Skin epidermis (tissue), 12 donors: ENCODE data around the gene HECTD1.
"Not testable (repeated sequence)": the region's sequence is repeated elsewhere in the genome, so short reads cannot be mapped to it uniquely, and the experiment has no call there.

Source experiments
- H3K27ac ChIP-seq, 21 experiments: fragments of 200-600 bp; sonication (generic) in 11 of 21; one replicate each; pipeline ENCODE4 v1.5.0; 2020; ENCODE audit warnings: mild to moderate bottlenecking in 3 of 21, inconsistent platforms in 2 of 21, moderate library complexity in 2 of 21
- H3K4me3 ChIP-seq, 7 experiments: fragments of 200-600 bp; sonication (generic) in 2 of 7; one replicate each; pipeline ENCODE4 v1.5.0; 2020; ENCODE audit warnings: inconsistent platforms in 2 of 7, mild to moderate bottlenecking in 2 of 7, moderate library complexity in 1 of 7

The HECTD1 gene

DNA sequence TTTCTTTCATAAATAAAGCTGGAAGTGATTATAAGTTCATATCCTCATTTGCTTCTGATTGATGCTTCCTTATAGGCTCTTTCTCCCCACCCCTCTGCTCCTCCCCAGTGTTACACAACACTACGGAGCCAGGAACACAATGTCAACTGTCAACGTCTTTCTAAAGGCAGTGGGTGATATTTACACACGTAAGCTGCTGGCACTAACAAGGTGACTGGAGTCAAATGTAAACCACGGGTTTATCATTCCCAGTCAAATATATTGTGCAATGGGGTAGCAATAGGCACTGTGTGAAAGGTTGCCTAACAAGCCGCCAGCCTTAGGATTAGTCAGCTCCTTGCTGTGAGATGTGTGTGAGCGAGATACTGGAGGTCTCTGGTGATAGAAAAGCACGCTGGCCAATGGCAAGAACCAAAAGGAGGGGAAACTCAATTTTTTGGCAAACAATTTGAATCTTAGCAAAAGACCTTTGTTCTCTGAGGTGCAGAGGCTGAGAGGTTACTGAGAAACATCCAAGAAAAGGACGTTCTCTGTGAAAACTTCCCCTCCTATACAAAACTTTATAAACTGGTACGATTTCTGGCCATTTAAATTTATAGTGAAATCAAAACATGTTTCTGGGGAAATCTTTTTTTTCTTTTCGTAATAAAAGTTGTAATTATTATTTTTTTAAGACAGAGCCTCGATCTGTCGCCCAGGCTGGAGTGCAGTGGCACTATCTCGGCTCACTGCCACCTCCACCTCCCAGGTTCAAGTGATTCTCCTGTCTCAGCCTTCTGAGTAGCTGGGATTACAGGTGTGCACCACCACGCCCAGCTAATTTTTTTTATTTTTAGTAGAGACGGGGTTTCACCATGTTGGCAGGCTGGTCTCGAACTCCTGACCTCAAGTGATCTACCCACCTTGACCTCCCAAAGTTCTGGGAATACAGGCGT lies 22.3 kb upstream of the HECTD1 start:
- Histone ChIP-seq H3K4me3 (peak overlapping the region in 2 of 7 experiments; percentile 12 to 13), H3K27ac (peak overlapping the region in 10 of 21 experiments; percentile 2 to 59 (median 24))

DNA sequence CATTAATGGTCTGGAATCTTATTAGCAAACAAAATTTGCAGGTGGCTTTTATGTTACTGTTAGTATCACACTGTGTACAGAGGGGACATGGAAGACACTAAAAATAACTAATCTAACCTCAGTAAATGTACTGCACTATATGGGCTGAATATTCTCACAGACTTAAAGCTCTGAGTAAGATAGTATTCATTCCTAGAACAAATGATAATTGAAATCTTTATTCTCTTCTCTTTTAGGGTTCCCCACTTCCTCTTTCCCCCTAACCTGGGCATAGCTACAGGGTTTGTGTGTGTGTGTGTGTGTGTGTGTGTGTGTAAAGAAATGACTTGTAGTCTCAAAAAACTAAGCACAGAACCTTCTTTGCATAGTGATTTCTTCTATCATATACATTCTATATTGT lies 21.4 kb upstream of the HECTD1 start:
- no peak overlapping the region for H3K4me3 ChIP-seq
- peak overlapping the region in 13 of 21 experiments; percentile 9 to 68 (median 37) for H3K27ac ChIP-seq

DNA sequence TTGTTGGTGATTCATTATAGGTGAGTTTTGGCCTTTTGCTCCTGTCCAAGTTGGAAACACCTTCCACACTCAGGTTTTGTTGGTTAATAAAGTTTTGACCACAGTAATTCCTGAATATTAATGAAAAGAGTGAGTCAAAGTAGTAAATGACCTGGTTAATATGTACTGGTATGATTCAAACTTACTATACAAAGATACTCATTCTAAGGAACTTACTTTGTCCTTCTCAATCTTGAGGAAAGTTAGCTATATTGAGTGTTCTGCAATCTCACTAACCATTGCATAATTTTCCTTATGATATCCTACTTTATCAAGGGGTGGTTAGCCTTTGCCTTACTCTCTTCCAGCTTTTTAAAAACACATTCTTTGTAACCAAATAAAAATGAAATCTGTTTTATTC lies 20.9 kb upstream of the HECTD1 start:
- peak overlapping the region in 5 of 21 experiments; percentile 33 to 59 (median 41) for H3K27ac ChIP-seq
- H3K4me3 ChIP-seq, result no peak overlapping the region

DNA sequence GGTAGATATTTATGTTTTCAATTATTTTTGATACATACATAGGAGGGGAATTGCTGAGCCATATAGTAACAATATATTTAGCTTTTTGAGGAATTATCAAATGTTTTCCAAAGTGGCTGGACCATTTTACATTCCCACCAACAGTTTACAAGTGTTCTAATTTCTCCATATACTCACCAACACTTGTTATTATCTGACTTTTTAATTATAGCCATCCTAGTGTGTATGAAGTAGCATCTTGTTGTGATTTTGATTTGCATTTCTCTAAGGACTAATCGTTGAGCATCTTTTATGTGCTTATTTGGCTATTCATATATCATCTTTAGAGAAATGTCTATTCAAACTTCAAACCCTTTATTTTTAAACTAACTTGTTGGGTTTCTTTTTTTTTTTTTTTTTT lies 17.2 kb upstream of the HECTD1 start:
- H3K4me3 ChIP-seq, result no peak overlapping the region
- no peak overlapping the region for H3K27ac ChIP-seq

DNA sequence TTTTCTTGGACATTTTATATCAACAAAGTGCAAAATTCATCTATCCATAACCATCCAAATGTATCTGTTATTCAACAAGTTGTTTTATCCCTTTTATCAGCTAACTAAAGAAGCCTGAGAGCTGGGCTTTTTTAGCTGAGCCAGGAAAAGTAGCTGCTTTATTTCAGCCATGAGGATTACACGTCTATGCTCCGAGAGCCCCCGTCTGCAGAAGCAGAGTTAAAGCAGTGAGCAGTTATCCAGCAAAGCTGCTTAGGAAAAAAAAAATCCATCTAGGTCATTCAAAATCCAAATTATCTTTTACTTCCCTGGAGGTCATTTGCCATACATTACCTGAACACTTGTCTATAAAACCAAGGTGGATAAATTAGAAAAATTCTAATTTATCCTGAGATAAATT lies 15.7 kb upstream of the HECTD1 start:
- no peak overlapping the region for H3K4me3 ChIP-seq
- no peak overlapping the region for H3K27ac ChIP-seq

DNA sequence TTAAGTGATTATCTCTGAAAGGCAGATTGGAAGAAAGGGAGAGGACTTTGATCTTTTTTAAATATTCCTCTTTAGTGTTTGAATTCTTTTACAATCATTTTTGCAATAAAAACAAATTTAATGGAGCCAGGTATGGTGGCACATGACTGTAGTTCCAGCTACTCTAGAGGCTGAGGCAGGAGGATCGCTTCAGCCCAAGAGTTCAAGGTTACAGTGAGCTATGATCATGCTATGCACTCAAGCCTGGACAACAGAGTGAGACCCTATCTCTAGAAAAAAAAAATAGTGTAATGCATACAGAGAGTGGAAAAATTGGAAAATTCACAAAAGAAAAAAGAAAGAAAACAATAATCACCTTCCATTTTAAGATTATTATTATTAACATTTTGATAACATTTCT lies 15.2 kb upstream of the HECTD1 start:
- Histone ChIP-seq H3K4me3 (no peak overlapping the region), H3K27ac (no peak overlapping the region)

DNA sequence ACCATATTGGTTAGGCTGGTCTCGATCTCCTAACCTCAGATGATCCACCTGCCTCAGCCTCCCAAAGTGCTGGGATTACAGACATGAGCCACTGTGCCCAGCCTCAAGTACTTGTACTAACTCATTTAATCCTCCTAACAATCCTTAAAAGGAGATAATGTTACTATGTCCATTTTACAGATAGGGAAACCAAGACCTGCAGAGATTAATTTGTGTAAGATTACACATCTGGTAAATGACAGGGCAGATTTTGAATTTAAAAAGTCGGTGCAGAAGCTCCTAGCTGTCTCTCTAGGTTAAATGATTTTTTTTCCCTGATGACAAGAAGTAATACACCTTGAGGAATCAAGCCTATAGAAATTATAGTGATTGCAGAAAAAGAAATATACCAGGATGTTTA lies 13.7 kb upstream of the HECTD1 start:
- no peak overlapping the region for H3K4me3 ChIP-seq
- H3K27ac ChIP-seq, result no peak overlapping the region

DNA sequence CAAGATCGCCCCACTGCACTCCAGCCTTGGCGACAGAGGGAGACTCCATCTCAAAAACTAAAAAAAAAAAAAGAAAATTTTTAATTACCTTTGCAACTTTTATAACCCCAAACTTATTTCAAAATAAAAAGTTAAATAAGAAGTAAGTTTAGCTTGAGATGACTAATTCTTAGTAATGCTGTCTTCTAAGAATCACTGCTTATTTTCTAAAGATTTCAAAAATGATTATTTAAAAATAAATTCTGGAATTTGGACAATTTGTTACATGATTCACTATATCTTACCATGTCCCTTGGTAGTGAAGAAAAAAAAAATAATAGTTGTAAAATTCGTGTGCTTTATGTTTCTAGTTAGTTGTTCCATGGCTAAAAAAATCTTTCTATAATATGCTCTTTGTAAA lies 11.6 kb upstream of the HECTD1 start:
- Histone ChIP-seq H3K27ac (no peak overlapping the region), H3K4me3 (no peak overlapping the region)

DNA sequence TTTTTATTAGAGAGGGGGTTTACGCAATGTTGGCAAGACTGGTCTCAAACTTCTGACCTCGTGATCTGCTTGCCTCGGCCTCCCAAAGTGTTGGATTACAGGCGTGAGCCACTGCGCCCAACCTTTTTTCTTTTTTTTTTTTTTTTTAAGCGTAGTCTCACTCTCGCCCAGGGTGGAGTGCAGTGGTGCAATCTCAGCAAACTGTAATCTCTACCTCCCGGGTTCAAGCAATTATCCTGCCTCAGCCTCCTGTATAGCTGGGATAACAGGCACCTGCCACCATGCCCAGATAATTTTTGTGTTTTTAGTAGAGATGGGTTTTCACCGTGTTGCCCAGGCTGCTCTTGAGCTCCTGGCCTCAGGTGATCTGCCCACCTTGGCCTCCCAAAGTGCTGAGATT lies 8.8 kb upstream of the HECTD1 start:
- Histone ChIP-seq H3K4me3 (no peak overlapping the region), H3K27ac (no peak overlapping the region)

DNA sequence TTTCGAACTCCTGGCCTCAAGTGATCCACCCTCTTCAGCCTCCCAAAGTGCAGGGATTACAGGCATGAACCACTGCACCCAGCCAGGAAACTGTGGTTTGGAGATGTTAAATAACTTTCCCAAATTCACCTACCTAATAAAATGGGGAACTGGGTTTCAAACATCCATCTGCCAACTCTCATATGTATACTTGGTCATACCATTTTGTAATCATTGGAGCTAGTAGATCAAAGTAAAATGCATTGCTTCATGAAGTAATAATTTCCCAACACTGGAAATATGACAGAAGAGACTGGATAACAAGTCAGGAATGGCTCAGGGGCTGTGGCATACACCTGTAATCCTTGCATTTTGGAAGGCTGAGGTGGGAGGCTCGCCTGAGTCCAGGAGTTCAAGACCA lies 5.3 kb upstream of the HECTD1 start:
- Histone ChIP-seq H3K27ac (no peak overlapping the region), H3K4me3 (no peak overlapping the region)

DNA sequence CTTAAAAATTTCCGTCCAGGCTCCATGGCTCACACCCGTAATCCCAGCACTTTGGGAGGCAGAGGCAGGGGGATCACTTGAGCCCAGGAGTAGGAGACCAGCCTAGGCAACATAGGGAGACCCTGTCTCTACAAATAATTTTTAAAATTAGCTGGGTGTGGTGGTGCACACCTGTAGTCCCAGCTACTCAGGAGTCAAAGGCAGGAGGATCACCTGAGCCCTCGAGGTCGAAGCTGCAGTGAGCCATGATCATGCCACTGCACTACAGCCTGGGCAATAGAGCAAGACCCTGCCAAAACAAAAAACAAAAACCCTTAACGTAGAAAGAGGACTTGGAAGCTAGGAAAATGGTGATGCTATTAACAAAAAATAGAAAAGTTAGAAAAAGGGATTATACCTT lies 2.0 kb upstream of the HECTD1 start:
- H3K27ac ChIP-seq, result peak overlapping the region in 5 of 21 experiments; percentile 14 to 100 (median 98)

DNA sequence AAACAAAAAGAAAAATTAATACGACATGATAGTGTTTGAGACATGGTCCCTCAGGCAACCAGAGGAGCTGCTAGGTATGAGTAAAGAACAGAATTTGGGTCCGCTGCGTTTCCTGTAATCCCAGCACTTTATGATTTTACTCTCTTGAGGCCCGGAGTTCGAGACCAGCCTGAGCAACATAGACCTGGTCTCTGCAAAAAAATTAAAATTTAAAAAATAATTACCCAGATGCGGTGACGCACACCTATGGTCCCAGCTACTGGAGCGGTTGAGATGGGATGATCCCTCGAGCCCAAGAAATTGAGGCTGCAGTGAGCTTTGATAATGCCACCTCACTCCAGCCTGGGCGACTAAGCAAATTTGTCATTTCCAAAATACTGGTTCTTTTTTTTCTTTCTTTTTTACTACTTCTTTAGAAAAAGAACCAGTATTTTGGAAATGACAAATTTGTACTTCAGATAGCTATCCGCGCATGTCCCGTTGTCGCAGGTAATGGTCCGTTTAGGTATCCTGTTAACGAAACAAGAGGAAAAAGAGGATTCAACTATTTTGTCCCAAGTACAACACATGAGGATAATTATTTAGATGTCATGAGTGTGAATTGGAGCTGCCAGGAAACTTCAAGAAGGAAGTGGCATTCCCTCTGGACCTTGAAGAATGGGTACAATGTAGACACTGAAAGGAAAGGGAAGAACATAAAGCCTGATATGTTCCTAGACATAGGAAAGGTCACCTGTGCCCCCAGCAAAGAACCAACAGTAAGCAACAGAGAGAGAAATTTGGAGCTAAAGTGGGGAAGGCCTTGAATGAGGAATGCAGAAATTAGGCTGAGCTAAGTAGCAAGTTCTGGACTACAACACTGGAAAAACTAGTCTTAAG lies 1.2 kb upstream of the HECTD1 start:
- H3K27ac ChIP-seq, result peak overlapping the region; percentile 84 to 100 (median 99)
- H3K4me3 ChIP-seq, result peak overlapping the region; percentile 71 to 97 (median 79)

More for the DNA sequence above, 2.0 kb upstream of the HECTD1 start:
- H3K4me3 ChIP-seq, result no peak overlapping the region

DNA sequence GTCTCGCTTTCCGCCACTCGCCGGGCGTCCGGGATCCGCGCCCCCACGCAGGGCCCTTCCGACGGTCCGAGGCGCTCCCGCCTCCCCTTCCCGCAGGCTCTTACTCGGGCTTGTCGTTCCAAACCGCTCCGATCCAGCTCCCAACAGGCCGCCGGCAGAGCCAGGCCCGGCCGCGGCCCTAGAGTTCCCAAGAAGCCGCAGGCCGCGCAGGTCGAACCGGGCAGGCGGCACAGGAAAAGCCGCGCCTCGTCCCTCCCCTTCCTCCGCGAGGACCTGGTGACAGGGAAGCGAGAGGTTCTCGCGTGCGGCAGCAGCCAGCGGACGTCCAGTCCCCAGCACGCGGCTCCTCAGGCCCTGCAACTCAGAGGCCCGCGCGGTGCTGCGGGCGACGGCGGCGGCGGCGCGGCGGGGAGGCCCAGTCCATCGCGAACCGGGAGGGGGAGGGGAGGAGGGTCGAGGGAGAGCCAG lies 272 bp downstream of the HECTD1 start:
- peak overlapping the region; percentile 71 to 97 (median 79) for H3K4me3 ChIP-seq
- H3K27ac ChIP-seq, result peak overlapping the region; percentile 84 to 100 (median 99)

DNA sequence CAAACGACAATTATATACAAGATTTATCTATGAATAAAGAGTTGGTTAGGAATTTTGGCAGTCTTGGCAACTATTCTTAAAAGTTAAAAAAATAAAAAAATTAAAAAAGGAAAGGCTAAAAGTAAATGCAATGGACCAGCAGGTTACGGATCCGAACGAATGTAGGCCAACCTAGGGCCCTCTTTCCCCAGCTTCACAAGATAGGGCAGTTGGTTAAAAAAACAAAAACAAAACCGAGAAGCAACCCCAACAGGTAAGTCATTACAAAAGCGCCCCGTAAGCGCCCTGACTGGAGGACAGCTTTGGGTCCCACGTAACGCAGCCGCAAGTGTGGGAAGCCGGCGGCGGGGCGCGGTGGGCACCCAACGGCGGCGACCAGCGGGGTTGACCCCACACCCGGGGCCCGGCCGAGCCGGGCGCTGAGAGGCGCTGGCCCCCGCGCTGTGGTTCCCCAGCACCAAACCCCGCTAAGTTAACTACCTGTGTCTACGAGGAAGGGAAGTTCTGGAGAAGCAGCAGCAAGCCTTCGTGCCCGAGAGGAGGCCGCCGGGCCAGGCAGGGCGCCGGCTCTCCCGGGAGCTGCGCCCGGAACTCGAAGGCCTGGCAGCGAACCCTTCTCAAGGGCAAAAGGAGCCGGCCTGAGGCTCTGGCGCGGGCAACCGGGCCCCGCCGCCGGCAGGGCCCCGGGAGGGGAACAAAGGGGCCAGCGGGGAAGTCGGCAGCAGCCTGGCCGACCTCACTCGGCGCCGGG lies 882 bp downstream of the HECTD1 start:
- Histone ChIP-seq H3K27ac (peak overlapping the region; percentile 84 to 100 (median 99)), H3K4me3 (peak overlapping the region; percentile 71 to 97 (median 79))

DNA sequence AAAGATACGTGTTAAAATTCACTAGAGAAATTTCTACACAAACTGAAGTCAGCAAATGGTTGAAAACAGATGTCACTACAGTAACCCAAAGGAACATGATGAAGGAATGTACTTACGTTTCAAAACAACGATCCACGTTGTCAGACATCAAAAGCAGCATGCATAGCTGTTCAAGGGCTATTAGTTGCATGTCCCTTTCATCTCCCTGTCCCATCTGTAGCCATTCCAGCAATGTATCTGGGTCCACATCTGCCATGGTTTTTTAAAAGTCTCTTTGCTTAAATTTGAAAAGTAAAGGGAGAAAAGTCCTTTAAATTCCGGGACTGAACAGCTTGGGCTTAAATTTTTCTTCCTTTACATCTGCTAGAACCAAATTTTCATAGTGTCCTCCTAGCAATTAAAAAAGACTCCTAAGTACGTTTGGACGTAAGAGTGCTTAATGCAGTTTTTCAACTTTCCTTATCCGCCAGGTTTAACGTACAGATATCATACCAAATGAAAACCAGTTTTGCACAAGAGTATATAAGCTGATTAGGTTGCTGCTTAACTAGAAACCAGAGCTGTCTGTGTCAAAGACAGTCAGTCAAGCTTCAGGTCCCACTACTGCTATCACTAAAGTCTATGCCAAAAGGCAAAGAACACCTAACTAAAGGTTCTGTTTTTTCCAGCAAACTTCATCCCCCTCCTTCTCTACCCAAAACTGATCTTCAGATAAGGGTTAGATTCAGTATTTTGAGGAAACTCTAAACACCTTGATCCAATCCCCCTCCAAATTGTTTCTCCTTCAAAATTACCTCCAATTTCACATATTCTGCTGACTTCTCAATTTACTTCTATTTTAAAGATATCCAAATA lies 1.7 kb downstream of the HECTD1 start:
- Histone ChIP-seq H3K27ac (peak overlapping the region in 20 of 21 experiments; percentile 84 to 100 (median 99)), H3K4me3 (peak overlapping the region; percentile 71 to 97 (median 79))

DNA sequence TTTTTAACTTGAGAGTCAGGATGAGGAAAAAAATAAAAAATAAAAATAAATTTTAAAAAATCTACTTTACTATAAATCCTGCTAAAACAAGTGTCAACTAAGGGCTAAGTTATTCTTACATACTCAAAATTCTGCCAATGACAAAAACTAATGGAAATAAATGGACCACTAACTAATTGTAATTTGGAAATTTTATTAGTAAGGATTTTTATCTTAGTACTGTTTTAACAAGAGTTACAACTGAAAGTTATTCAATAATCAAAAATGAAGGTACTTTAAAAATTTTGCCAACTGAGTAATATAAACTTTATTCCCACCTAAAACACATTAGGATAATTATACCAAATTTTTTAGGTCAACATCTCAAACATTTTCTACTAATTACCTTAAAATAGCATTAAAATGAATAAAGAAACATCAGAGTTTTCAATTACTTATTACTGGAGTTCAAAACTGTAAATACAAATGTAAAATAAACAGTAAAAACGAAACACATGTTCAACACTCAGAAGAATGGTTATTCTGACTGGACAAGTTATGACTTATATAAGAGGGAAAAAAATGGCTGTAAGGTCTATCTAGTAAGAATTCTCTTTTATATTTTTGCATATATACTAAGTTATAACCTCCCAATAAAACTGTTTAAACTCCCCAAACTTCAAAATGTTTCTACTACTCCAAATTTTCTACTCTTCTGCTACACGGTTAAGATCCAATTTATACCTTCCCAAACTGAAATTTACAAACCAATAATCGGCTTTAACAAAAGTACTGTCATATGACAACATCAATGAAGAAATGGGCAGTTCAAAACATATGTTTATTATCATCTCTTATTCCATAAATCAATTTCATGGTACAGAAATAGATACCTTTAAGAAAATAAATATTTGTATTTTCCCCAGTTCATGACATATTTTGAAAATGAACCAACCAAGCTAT lies 2.7 kb downstream of the HECTD1 start:
- Histone ChIP-seq H3K4me3 (peak overlapping the region in 4 of 7 experiments; percentile 75 to 97 (median 89)), H3K27ac (peak overlapping the region in 10 of 21 experiments; percentile 8 to 100 (median 21))

DNA sequence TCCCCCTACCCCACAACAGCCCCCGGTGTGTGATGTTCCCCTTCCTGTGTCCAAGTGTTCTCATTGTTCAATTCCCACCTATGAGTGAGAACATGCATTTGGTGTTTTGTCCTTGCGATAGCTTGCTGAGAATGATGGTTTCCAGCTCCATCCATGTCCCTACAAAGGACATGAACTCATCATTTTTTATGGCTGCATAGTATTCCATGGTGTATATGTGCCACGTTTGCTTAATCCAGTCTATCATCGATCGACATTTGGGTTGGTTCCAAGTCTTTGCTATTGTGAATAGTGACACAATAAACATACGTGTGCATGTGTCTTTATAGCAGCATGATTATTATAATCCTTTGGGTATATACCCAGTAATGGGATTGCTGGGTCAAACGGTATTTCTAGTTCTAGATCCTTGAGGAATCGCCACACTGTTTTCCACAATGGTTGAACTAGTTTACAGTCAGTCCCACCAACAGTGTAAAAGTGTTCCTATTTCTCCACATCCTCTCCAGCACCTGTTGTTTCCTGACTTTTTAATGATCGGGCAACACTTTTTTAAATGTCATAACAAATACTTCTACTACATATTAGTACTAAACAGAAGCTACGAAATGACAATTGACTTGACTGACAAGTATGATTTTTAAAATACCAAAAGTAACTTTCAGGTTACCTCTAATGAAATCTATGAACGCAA lies 3.5 kb downstream of the HECTD1 start:
- H3K4me3 ChIP-seq, result not testable (repeated sequence)
- peak overlapping the region in 1 of 21 experiments; percentile 14 for H3K27ac ChIP-seq
